Caco-2 (cell line): Measurements from ENCODE around the gene PARD3. TPM values are rescaled to one million over a fixed set of nuclear protein-coding genes. Genes with fewer than 3 reads are reported as not detected.

Experiments used
- BruUV-seq: library from RNA; stranded (reverse); fragments of 400-500 nt; replicated peaks from 2 replicates; lab custom pipeline; 2021; lab: Mats Ljungman, UMichigan
- CTCF ChIA-PET: fragments of 300-600 bp; sonication (Branson Sonifier 250); formaldehyde crosslinking; loops from one replicate; lab custom pipeline; 2022; ENCODE audit warnings: antibody characterized with exemption; lab: Charles Lee
- POLR2A ChIA-PET: fragments of 300-600 bp; sonication (Branson Sonifier 250); formaldehyde crosslinking; loops from one replicate; lab custom pipeline; 2022; ENCODE audit warnings: antibody characterized with exemption; lab: Charles Lee
- DNase-seq, 2 experiments: peaks; one replicate each; pipeline versions ENCODE4 v3.0.0 to v3.0.0-alpha.2; 2020 to 2022
- H3K27me3 ChIP-seq: replicated peaks from 2 replicates; pipeline ENCODE4 v1.6.0; 2011; ENCODE audit warnings: low read length; ENCODE audit not compliant: control insufficient read depth, insufficient read depth
- H3K36me3 ChIP-seq: 2 replicates; pipeline ENCODE4 v1.5.1; 2011; ENCODE audit warnings: low read length; ENCODE audit not compliant: control insufficient read depth, insufficient read depth
- H3K4me1 ChIP-seq: fragments of 250-450 bp; sonication (Bioruptor Pico); 2 replicates; pipeline ENCODE4 v1.5.1; 2020; ENCODE audit warnings: mild to moderate bottlenecking
- H3K4me3 ChIP-seq: 2 replicates; pipeline ENCODE4 v1.5.1; 2011; ENCODE audit warnings: low read depth, mild to moderate bottlenecking, control low read depth, low read length
- H3K9me3 ChIP-seq: fragments of 250-450 bp; sonication (Bioruptor Pico); 2 replicates; pipeline ENCODE4 v1.5.1; 2020; ENCODE audit warnings: mild to moderate bottlenecking, moderate library complexity
- H3K27ac Mint-ChIP-seq: one replicate; pipeline ENCODE4 v1.8.0; 2022; ENCODE audit warnings: mixed read lengths; ENCODE audit not compliant: unreplicated experiment
- H3K27me3 Mint-ChIP-seq: one replicate; pipeline ENCODE4 v1.8.0; 2022; ENCODE audit warnings: mixed read lengths; ENCODE audit not compliant: insufficient read depth, unreplicated experiment
- H3K36me3 Mint-ChIP-seq: one replicate; pipeline ENCODE4 v1.8.0; 2022; ENCODE audit warnings: mild to moderate bottlenecking, mixed read lengths; ENCODE audit not compliant: insufficient read depth, unreplicated experiment
- H3K4me1 Mint-ChIP-seq: one replicate; pipeline ENCODE4 v1.8.0; 2022; ENCODE audit warnings: low read depth, mixed read lengths; ENCODE audit not compliant: unreplicated experiment
- H3K4me3 Mint-ChIP-seq: one replicate; pipeline ENCODE4 v1.8.0; 2022; ENCODE audit warnings: mild to moderate bottlenecking, moderate library complexity, mixed read lengths; ENCODE audit not compliant: unreplicated experiment
- H3K9me3 Mint-ChIP-seq: one replicate; pipeline ENCODE4 v1.8.0; 2022; ENCODE audit warnings: mixed read lengths; ENCODE audit not compliant: unreplicated experiment
- intact Hi-C: fragments of 100-400 bp; cut with micrococcal nuclease; formaldehyde crosslinking; loops from one replicate; pipeline ENCODE4 v1.10.0; 2022; ENCODE audit not compliant: unreplicated experiment
- total RNA-seq: library from RNA; stranded (reverse); gene quantifications from 2 replicates; pipeline ENCODE4 v1.2.3, GENCODE V29; 2022
- TF ChIP-seq, protein P1 (sequence below), 2 experiments: fragments of 200-600 bp in 1 of 2; IDR thresholded peaks; 1 replicate in 1 of 2; 2 replicates in 1 of 2; pipeline versions ENCODE4 v1.5.1 to v1.8.0; 2011 to 2022; ENCODE audit warnings: antibody characterized with exemption in 1 of 2, control low read depth in 1 of 2, inconsistent platforms in 1 of 2, low read depth in 1 of 2, low read length in 1 of 2, mild to moderate bottlenecking in 1 of 2, moderate library complexity in 1 of 2; ENCODE audit not compliant: insufficient read depth in 1 of 2, severe bottlenecking in 1 of 2, unreplicated experiment in 1 of 2

The PARD3 gene
- total RNA-seq, 1 experiment from 2014 or later = 80.7 TPM

DNA sequence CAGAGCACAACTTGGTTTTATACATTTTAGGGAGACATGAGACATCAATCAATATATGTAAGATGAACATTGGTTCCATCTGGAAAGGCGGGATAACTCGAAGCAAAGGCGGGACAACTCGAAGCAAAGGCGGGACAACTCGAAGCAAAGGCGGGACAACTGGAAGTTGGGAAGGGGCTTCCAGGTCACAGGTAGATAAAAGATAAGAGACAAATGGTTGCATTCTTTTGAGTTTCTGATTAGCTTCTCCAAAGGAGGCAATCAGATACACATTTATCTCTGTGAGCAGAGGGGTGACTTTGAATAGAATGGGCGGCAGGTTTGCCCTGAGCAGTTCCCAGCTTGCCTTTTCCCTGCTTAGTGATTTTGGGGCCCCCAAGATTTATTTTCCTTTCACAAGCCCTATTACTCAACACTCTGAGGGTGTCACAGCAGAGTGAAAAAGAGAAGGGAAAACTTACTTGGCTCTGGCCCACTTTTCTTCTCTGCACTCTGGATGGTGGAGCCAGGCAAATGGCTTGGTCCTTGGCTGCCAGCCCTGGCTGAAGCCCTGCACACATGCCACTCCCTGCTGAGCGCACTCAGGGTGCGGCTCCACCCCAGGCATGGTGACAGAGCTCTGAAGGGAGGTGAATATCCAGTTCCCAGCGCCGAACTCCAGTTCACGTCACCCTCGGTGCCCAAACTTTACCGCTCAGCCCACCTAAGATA lies 46.7 kb downstream of the PARD3 start:
- Histone ChIP-seq H3K4me3 (no peak overlapping the region), H3K36me3 (no peaks in the 10 kb centered on the region), H3K4me1 (peaks cover 27% of the 10 kb centered on the region; the same call in 1 of the 2 replicates), H3K27me3 (no peaks in the 10 kb centered on the region), H3K9me3 (no peaks in the 10 kb centered on the region)
- no TSS peak for BruUV-seq
- Mint-ChIP-seq H3K9me3 (no peaks in the 10 kb centered on the region), H3K27ac (no peak overlapping the region), H3K4me3 (no peak overlapping the region), H3K4me1 (peaks cover 63% of the 10 kb centered on the region), H3K36me3 (peaks cover 12% of the 10 kb centered on the region), H3K27me3 (no peaks in the 10 kb centered on the region)
- intact Hi-C loops = no loop called here
- POLR2A ChIA-PET = no interaction called here
- CTCF ChIA-PET = no interaction called here
- DNase-seq = no peak
- TF ChIP-seq, protein P1, sequence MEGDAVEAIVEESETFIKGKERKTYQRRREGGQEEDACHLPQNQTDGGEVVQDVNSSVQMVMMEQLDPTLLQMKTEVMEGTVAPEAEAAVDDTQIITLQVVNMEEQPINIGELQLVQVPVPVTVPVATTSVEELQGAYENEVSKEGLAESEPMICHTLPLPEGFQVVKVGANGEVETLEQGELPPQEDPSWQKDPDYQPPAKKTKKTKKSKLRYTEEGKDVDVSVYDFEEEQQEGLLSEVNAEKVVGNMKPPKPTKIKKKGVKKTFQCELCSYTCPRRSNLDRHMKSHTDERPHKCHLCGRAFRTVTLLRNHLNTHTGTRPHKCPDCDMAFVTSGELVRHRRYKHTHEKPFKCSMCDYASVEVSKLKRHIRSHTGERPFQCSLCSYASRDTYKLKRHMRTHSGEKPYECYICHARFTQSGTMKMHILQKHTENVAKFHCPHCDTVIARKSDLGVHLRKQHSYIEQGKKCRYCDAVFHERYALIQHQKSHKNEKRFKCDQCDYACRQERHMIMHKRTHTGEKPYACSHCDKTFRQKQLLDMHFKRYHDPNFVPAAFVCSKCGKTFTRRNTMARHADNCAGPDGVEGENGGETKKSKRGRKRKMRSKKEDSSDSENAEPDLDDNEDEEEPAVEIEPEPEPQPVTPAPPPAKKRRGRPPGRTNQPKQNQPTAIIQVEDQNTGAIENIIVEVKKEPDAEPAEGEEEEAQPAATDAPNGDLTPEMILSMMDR (IDR thresholded peaks at IDR 0.05; ENCODE audit: insufficient read depth in 1 of 2, low read depth in 1 of 2, low read length in 1 of 2, severe bottlenecking in 1 of 2, unreplicated experiment in 1 of 2) = no peak

DNA sequence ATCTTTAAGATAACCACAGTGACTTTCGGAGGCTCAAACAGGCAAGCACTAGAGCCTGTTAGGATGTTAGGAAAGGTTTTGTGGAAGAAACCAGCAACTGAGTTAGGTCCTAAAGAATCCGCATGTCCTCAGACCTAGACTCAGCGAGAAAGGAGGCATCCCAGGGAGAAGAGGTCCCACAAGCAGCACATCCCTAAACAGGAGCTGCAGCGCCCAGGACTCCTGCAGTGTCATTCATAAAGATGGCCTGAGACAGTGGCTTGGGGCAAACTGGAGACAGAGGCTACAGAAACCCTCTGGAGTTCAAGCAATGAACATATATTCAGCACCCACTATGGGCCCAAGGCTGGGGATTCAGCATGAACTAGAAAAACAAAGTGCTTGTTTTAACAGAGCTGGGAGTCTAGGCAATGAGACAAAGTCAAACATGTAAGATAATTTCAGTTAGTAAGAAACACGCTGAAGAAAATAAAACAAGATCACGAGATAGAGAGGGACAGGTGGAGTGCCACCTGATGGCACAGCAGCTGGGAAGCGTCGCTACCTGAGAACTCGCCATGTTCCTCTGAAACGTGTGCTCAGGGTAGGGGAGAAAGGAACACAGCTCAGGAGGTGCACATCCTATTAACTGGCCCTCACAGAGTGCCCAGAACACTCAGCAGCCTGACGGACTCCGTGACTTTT lies 48.1 kb downstream of the PARD3 start:
- H3K4me3 ChIP-seq = no peak overlapping the region
- H3K4me1 ChIP-seq = peaks cover 35% of the 10 kb centered on the region; the same call in 1 of the 2 replicates
- no peaks in the 10 kb centered on the region for H3K9me3 ChIP-seq
- no peaks in the 10 kb centered on the region for H3K27me3 Mint-ChIP-seq
- BruUV-seq = no TSS peak
- DNase-seq = no peak
- peaks cover 12% of the 10 kb centered on the region for H3K36me3 Mint-ChIP-seq
- no peak overlapping the region for H3K4me3 Mint-ChIP-seq
- H3K27me3 ChIP-seq = no peaks in the 10 kb centered on the region
- no peak overlapping the region for H3K27ac Mint-ChIP-seq
- ChIA-PET POLR2A (no interaction called here), CTCF (no interaction called here)
- H3K4me1 Mint-ChIP-seq = peaks cover 71% of the 10 kb centered on the region
- no peaks in the 10 kb centered on the region for H3K36me3 ChIP-seq
- intact Hi-C loops = no loop called here
- TF ChIP-seq, protein P1 (IDR thresholded peaks at IDR 0.05; ENCODE audit: insufficient read depth in 1 of 2, low read depth in 1 of 2, low read length in 1 of 2, severe bottlenecking in 1 of 2, unreplicated experiment in 1 of 2) = no peak
- H3K9me3 Mint-ChIP-seq = no peaks in the 10 kb centered on the region

DNA sequence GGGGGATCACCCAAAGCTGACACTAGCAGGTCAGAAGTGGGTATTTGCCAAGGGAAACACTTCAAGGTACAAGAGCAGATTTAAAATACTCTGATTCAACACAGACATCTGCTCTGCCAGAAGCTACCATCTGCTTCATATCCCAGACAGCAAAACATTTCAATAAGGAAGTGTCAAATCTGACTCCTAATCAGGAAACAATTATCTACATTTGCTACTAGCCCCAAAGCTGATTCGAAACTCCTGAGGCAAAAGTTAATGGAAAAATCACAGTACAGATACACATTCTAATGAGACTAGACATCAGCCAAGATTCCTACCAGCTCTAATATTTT lies 48.9 kb downstream of the PARD3 start:
- CTCF ChIA-PET = interaction anchor here (0.7 kb wide), 2 partner anchors 11 to 19 kb away, joined by 4 to 5 read pairs; no protein-coding TSS in a partner anchor
- peaks cover 74% of the 10 kb centered on the region for H3K4me1 Mint-ChIP-seq

More for the DNA sequence above, 48.9 kb downstream of the PARD3 start:
- Mint-ChIP-seq H3K4me3 (no peak overlapping the region), H3K27me3 (no peaks in the 10 kb centered on the region), H3K9me3 (no peaks in the 10 kb centered on the region), H3K27ac (no peak overlapping the region), H3K36me3 (peaks cover 12% of the 10 kb centered on the region)
- H3K27me3 ChIP-seq = no peaks in the 10 kb centered on the region
- intact Hi-C loops = no loop called here
- POLR2A ChIA-PET = interaction anchor here (0.6 kb wide), 1 partner anchor 23 kb away, joined by 4 read pairs; no protein-coding TSS in a partner anchor
- H3K36me3 ChIP-seq = no peaks in the 10 kb centered on the region
- peaks cover 35% of the 10 kb centered on the region; the same call in 1 of the 2 replicates for H3K4me1 ChIP-seq
- BruUV-seq = no TSS peak
- no peaks in the 10 kb centered on the region for H3K9me3 ChIP-seq
- no peak for DNase-seq
- TF ChIP-seq, protein P1 (IDR thresholded peaks at IDR 0.05; ENCODE audit: insufficient read depth in 1 of 2, low read depth in 1 of 2, low read length in 1 of 2, severe bottlenecking in 1 of 2, unreplicated experiment in 1 of 2) = no peak
- no peak overlapping the region for H3K4me3 ChIP-seq
